ENCODE measurements around the gene TMEM273.

DNA sequence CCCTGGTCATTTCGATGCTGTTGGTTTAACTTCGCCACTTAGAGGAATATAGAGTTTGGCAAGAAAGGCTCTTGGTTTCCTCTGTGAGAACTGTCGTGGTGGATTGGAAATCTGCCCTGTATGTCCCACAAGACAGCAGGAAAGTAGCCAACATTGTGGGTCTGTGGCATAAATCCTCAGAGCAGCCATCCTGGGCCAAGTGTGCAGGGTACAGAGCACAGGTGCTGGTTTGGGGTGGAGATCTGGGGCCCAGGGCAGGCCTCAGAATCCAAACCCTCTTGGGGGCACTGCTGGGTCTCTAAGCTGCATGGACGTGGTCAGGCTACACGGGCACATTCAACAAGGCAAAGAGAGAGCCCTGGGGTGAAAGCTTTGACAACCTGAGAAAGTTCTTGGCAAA is 39.2 kb upstream of the TMEM273 start:
- TF ChIP-seq, protein P1, sequence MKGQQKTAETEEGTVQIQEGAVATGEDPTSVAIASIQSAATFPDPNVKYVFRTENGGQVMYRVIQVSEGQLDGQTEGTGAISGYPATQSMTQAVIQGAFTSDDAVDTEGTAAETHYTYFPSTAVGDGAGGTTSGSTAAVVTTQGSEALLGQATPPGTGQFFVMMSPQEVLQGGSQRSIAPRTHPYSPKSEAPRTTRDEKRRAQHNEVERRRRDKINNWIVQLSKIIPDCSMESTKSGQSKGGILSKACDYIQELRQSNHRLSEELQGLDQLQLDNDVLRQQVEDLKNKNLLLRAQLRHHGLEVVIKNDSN (IDR thresholded peaks at IDR 0.05), result no peak
- no peak for TF ChIP-seq YY1 (IDR thresholded peaks at IDR 0.05; ENCODE audit: low read depth)
- TF ChIP-seq NFIC (IDR thresholded peaks at IDR 0.05), result no peak
- TF ChIP-seq, protein P2, sequence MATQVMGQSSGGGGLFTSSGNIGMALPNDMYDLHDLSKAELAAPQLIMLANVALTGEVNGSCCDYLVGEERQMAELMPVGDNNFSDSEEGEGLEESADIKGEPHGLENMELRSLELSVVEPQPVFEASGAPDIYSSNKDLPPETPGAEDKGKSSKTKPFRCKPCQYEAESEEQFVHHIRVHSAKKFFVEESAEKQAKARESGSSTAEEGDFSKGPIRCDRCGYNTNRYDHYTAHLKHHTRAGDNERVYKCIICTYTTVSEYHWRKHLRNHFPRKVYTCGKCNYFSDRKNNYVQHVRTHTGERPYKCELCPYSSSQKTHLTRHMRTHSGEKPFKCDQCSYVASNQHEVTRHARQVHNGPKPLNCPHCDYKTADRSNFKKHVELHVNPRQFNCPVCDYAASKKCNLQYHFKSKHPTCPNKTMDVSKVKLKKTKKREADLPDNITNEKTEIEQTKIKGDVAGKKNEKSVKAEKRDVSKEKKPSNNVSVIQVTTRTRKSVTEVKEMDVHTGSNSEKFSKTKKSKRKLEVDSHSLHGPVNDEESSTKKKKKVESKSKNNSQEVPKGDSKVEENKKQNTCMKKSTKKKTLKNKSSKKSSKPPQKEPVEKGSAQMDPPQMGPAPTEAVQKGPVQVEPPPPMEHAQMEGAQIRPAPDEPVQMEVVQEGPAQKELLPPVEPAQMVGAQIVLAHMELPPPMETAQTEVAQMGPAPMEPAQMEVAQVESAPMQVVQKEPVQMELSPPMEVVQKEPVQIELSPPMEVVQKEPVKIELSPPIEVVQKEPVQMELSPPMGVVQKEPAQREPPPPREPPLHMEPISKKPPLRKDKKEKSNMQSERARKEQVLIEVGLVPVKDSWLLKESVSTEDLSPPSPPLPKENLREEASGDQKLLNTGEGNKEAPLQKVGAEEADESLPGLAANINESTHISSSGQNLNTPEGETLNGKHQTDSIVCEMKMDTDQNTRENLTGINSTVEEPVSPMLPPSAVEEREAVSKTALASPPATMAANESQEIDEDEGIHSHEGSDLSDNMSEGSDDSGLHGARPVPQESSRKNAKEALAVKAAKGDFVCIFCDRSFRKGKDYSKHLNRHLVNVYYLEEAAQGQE (IDR thresholded peaks at IDR 0.05; ENCODE audit: low read depth), result no peak
- TF ChIP-seq EP300 (IDR thresholded peaks at IDR 0.05; ENCODE audit: borderline replicate concordance), result no peak
- no peak for TF ChIP-seq MAX (IDR thresholded peaks at IDR 0.05)
